Measurements from ENCODE around the gene ZKSCAN2.

The ZKSCAN2 gene

GRCh38 chr16:25228372-25228771 lies 29.3 kb downstream of the ZKSCAN2 start:
- no peak overlapping the region for H3K27ac ChIP-seq
- no peak for DNase-seq (ENCODE audit: low read depth, low spot score)

DNA sequence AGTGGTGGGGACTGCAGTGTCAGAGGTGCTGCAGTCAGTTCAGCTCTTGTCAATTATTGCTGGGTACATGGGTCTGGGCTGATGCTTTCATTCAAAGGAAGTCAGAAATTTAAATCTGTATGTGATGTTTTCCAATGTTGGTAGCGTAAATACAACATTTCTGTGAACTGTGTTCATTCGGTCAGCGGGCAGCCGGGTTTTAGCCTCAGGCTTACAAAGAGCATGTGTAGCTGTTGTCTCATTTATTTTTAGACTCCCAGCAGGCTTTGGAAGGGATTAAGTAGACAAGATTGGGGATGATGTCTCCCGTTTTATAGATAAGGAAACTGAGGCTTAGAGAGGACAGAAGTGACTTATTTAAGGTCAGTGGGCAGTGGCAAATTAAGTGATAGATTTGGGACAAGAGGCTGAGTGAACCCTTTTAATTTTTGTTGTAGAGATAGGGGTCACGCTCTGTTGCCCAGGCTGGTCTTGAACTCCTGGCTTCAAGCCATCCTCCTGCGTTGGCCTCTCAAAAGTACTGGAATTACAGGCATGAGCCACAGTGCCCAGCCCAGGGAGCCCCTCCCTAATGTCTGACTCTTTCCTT lies 32.8 kb downstream of the ZKSCAN2 start:
- DNase-seq (ENCODE audit: low read depth, low spot score): no peak
- H3K27ac ChIP-seq: no peak overlapping the region

- H3K27ac ChIP-seq: no peak overlapping the region
- no peak for DNase-seq (ENCODE audit: low read depth, low spot score)
These were observed 33.7 kb downstream of the ZKSCAN2 start for GRCh38 chr16:25223964-25224363.

DNA sequence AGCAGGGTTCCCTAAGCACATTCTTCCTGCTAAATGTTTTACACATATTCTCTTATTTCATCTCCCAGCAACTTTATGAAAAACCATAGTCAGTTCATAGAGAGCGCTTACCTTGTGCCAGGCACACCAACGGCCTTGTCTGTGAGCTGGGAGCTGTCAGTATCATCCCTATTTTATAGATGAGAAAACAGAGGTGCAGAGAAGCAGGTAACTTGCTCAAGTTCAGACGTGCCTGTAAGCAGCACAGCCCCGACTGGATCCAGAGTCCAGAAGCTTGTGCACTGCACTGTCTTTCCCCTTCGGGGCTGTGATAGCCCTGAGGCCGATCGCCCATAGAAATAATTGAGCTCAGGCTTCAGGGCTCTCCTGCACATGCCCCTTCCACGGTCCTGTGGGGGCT lies 34.7 kb downstream of the ZKSCAN2 start:
- H3K27ac ChIP-seq: no peak overlapping the region
- DNase-seq (ENCODE audit: low read depth, low spot score): no peak

GRCh38 chr16:25219070-25219737 lies 38.4 kb downstream of the ZKSCAN2 start:
- no peak for DNase-seq (ENCODE audit: low read depth, low spot score)
- H3K27ac ChIP-seq: no peak overlapping the region

GRCh38 chr16:25217921-25218320 lies 39.7 kb downstream of the ZKSCAN2 start:
- H3K27ac ChIP-seq: no peak overlapping the region
- no peak for DNase-seq (ENCODE audit: low read depth, low spot score)

DNA sequence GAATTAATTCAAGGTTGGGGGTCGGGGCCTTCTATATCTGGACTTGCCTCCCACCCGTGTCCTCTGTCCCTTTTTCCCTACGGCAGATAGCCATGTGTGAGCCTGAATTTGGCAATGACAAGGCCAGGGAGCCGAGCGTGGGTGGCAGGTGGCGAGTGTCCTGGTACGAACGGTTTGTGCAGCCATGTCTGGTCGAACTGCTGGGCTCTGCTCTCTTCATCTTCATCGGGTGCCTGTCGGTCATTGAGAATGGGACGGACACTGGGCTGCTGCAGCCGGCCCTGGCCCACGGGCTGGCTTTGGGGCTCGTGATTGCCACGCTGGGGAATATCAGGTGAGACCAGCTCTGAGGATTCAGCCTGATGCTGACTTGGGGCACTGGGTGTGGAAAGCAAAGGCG lies 40.5 kb downstream of the ZKSCAN2 start:
- no peak overlapping the region for H3K27ac ChIP-seq

DNA sequence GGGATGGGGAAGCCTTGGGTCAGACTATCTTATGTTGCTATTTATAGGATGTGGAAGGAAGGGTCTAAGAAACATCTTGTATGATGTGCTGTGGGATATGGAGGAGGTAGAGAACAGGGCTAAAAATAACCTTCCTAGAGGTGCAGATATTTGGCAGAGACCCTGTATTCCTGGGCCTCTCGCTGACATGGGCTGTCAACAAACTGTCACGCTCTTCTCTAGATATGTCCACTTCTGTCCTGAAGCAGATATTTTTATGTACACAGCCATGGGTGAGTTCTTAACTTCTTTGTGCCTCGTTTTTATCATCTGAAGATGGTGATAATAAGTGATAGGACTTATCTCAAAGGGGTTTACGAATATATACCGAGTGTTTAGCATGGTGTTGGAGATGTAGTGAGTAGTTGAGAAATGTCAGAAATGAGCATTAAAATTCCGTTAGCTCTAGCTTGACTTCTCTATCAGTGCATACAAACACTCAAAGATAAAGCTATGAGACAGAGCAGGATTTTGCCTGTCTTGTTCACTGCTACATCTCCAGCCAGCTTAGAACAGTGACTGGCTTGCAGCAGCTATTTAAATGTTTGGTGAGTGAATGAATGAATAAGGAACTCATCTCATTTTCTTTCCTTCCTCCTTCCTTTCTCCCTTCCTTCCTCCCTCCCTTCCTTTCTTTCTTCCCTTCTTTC lies 43.8 kb downstream of the ZKSCAN2 start:
- no peak for DNase-seq (ENCODE audit: low read depth, low spot score)
- no peak overlapping the region for H3K27ac ChIP-seq

More for the DNA sequence above, 40.5 kb downstream of the ZKSCAN2 start:
- no peak for DNase-seq (ENCODE audit: low read depth, low spot score)

- H3K27ac ChIP-seq: no peak overlapping the region
- no peak for DNase-seq (ENCODE audit: low read depth, low spot score)
These were observed 45.0 kb downstream of the ZKSCAN2 start for GRCh38 chr16:25212636-25213035.

DNA sequence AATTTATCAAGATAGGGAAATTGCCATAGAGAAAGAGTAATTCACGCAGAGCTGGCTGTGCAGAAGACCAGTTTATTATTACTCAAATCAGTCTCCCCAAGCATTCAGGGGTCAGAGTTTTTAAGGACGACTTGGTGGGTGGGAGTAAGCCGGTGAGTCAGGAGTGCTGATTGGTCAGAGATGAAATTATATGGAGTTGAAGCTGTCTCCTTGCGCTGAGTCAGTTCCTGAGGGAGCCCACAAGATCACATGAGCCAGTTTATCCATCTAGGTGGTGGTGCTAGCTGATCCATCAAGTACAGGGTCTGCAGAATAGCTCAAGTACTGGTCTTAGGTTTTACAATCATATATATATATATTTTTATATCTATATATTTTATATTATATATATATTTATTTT lies 46.9 kb downstream of the ZKSCAN2 start:
- DNase-seq (ENCODE audit: low read depth, low spot score): no peak
- no peak overlapping the region for H3K27ac ChIP-seq

DNA sequence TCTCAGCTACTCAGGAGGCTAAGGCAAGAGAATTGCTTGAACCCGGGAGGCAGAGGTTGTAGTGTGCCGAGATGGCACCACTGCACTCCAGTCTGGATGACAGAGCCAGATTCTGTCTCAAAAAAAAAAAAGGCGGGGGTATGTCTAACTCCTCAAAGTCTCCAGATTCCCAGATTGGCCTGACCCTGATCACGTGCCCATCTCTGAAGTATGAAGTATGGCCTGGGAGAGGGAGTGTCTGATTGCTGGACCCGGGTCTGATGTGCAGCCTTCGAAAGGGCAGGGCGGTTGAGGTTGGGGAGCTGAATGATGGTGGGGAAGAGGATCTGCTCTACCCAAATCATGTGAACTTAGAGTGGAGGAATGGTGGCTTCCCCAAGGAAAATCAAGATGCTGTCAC lies 58.2 kb downstream of the ZKSCAN2 start:
- no peak overlapping the region for H3K27ac ChIP-seq
- DNase-seq (ENCODE audit: low read depth, low spot score): no peak

DNA sequence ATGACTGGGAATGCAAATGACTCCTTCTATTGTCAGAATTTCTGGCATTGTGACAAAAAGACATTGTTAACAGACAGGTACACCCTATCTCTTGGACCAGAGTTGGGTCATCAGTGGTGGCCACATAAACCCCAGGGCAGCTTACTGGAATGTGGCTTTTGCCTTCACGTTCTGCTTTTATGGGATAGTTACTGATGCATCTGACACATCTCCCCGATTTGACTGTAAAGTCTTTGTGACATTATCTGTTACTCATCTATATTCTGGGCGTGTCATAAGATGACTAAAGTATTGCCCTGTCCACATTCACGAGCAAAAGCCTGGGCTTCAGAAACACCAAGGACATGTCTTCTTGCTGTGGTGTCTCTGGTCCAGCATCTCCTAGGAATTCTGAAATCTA lies 59.6 kb downstream of the ZKSCAN2 start:
- DNase-seq (ENCODE audit: low read depth, low spot score): peak; percentile 14

GRCh38 chr16:25194273-25194878 lies 63.3 kb downstream of the ZKSCAN2 start:
- no peak for DNase-seq (ENCODE audit: low read depth, low spot score)
- H3K27ac ChIP-seq: no peak overlapping the region

More for the DNA sequence above, 59.6 kb downstream of the ZKSCAN2 start:
- H3K27ac ChIP-seq: peak overlapping the region; percentile 13

DNA sequence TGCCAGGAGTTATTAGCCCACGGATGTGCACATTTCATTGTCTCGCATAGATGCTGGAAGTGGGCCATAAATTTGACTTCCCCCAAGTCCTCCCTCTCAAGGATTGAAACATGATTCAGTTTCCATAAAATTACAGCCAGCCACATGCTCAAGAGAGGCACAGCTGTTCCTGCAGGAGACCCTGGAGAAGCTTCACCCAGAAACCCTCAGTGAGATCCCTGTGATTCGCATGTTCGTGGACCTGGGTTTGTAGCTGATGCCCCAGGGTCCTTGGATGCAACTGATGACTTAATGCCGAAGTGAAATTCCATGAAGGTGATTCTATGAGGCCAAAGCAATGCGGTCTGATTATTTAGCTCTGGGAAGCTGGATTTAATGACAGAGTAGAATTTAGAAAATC lies 65.5 kb downstream of the ZKSCAN2 start:
- DNase-seq (ENCODE audit: low read depth, low spot score): no peak
- H3K27ac ChIP-seq: no peak overlapping the region

GRCh38 chr16:25189305-25189704 lies 68.3 kb downstream of the ZKSCAN2 start:
- no peak overlapping the region for H3K27ac ChIP-seq
- no peak for DNase-seq (ENCODE audit: low read depth, low spot score)

GRCh38 chr16:25187491-25187795 lies 70.2 kb downstream of the ZKSCAN2 start:
- no peak overlapping the region for H3K27ac ChIP-seq
- DNase-seq (ENCODE audit: low read depth, low spot score): no peak

All from epithelial cell of prostate (primary cell).